B cell (primary cell): ENCODE measurements around the gene HS3ST6. TPM values are rescaled to one million over a fixed set of nuclear protein-coding genes. Genes with fewer than 3 reads are reported as not detected.
A peak's percentile ranks its signal among the peaks of the same experiment; 100 is the strongest.

Source experiments
- ATAC-seq: fragments of 200-7000 bp; cut with Tn5 transposase; one replicate; pipeline ENCODE4 v1.10.0; 2021; ENCODE audit warnings: low read depth, mild to moderate bottlenecking, moderate number of reproducible peaks, moderate library complexity
- CTCF ChIA-PET: fragments of 350-600 bp; sonication (Branson Sonifier 250); formaldehyde crosslinking; loops from one replicate; lab custom pipeline; 2021; ENCODE audit warnings: antibody characterized with exemption, inconsistent platforms; lab: Charles Lee
- POLR2A ChIA-PET: fragments of 350-600 bp; sonication (Branson Sonifier 250); formaldehyde crosslinking; loops from one replicate; lab custom pipeline; 2021; ENCODE audit warnings: antibody characterized with exemption; lab: Charles Lee
- DNase-seq: peaks from one replicate; pipeline ENCODE4 v3.0.0; 2013
- H2AFZ ChIP-seq: 2 replicates; pipeline ENCODE4 v1.6.1; 2012; ENCODE audit warnings: mild to moderate bottlenecking, low read depth, low read length; ENCODE audit not compliant: insufficient read depth, poor library complexity, severe bottlenecking
- H3K27ac ChIP-seq, 2 donors: 1 replicate in 1 of 2; 2 replicates in 1 of 2; pipeline ENCODE4 v1.5.1; 2012 to 2013; ENCODE audit warnings: low read length in 2 of 2, mild to moderate bottlenecking in 2 of 2, moderate library complexity in 1 of 2
- H3K27me3 ChIP-seq, 4 experiments: fragments of 200-600 bp in 1 of 4; sonication (generic) in 1 of 4; replicated peaks in 1 of 4; 1 replicate in 2 of 4; 2 replicates in 2 of 4; pipeline versions ENCODE4 v1.6.1 to v1.7.0; 2013 to 2016; ENCODE audit warnings: low read length in 3 of 4, mild to moderate bottlenecking in 2 of 4, mixed read lengths in 1 of 4, moderate library complexity in 1 of 4; ENCODE audit not compliant: insufficient read depth in 4 of 4, control insufficient read depth in 3 of 4; ENCODE audit errors: control extremely low read depth in 1 of 4
- H3K36me3 ChIP-seq, 2 experiments: replicated peaks in 1 of 2; 1 replicate in 1 of 2; 2 replicates in 1 of 2; pipeline versions ENCODE4 v1.6.1 to v1.7.1; 2013; ENCODE audit warnings: low read length in 1 of 2; ENCODE audit not compliant: insufficient read depth in 2 of 2, control insufficient read depth in 1 of 2; ENCODE audit errors: control extremely low read depth in 1 of 2, extremely low read depth in 1 of 2
- H3K4me1 ChIP-seq, 2 donors: fragments of 200-600 bp in 1 of 2; sonication (generic) in 1 of 2; 1 replicate in 1 of 2; 2 replicates in 1 of 2; pipeline versions ENCODE4 v1.5.1 to v1.6.1; 2013 to 2017; ENCODE audit warnings: low read length in 2 of 2; ENCODE audit not compliant: control insufficient read depth in 2 of 2, insufficient read depth in 2 of 2
- H3K4me2 ChIP-seq: replicated peaks from 2 replicates; pipeline ENCODE3; 2012; ENCODE audit warnings: mild to moderate bottlenecking, low read depth, low read length; ENCODE audit not compliant: poor library complexity, severe bottlenecking
- H3K4me3 ChIP-seq, 5 experiments: fragments of 200-600 bp in 1 of 5; sonication (generic) in 1 of 5; 1 replicate in 3 of 5; 2 replicates in 2 of 5; pipeline versions ENCODE4 v1.5.1 to v1.7.0; 2011 to 2016; ENCODE audit warnings: low read length in 4 of 5, mild to moderate bottlenecking in 4 of 5, low read depth in 2 of 5, control low read depth in 1 of 5, moderate library complexity in 1 of 5; ENCODE audit not compliant: insufficient read depth in 1 of 5; ENCODE audit errors: control extremely low read depth in 1 of 5, extremely low read depth in 1 of 5
- H3K79me2 ChIP-seq: fragments of 200-600 bp; sonication (generic); one replicate; pipeline ENCODE4 v1.6.0; 2016; ENCODE audit warnings: low read length; ENCODE audit not compliant: control insufficient read depth, insufficient read depth
- H3K9ac ChIP-seq: fragments of 200-600 bp; sonication (generic); 2 replicates; pipeline ENCODE4 v1.6.1; 2017; ENCODE audit warnings: mild to moderate bottlenecking, low read length, moderate library complexity
- H3K9me3 ChIP-seq, 3 donors: one replicate each; pipeline versions ENCODE4 v1.6.1 to v1.7.1; 2013; ENCODE audit warnings: low read length in 2 of 3; ENCODE audit not compliant: control insufficient read depth in 2 of 3, insufficient read depth in 1 of 3; ENCODE audit errors: control extremely low read depth in 1 of 3
- H4K20me1 ChIP-seq: 2 replicates; pipeline ENCODE4 v1.6.0; 2012; ENCODE audit warnings: mild to moderate bottlenecking, low read length; ENCODE audit not compliant: insufficient read depth, control insufficient read depth, poor library complexity, severe bottlenecking
- H3K27ac Mint-ChIP-seq: one replicate; pipeline ENCODE4 v1.8.0; 2021; ENCODE audit warnings: mixed read lengths
- H3K27me3 Mint-ChIP-seq: one replicate; pipeline ENCODE4 v1.8.0; 2021; ENCODE audit warnings: mixed read lengths
- H3K4me1 Mint-ChIP-seq: one replicate; pipeline ENCODE4 v1.8.0; 2021; ENCODE audit warnings: mixed read lengths
- H3K4me3 Mint-ChIP-seq: one replicate; pipeline ENCODE4 v1.8.0; 2021; ENCODE audit warnings: mixed read lengths
- H3K9me3 Mint-ChIP-seq: one replicate; pipeline ENCODE4 v1.8.0; 2022; ENCODE audit warnings: mixed read lengths; ENCODE audit not compliant: insufficient read depth
- CTCF ChIP-seq: fragments of 200-600 bp; IDR thresholded peaks from one replicate; pipeline ENCODE4 v1.8.0; 2022; ENCODE audit warnings: antibody characterized with exemption, mild to moderate bottlenecking
- EZH2 ChIP-seq: IDR thresholded peaks from 2 replicates; pipeline ENCODE4 v1.6.1; 2012; ENCODE audit warnings: borderline replicate concordance, low read depth, mild to moderate bottlenecking, moderate library complexity, low read length; ENCODE audit not compliant: insufficient read depth, poor library complexity, severe bottlenecking
- WGBS: methylation state at CpG from one replicate; pipeline ENCODE4 v1.1.5; 2013; ENCODE audit warnings: missing lambda C conversion rate; ENCODE audit not compliant: insufficient coverage; 5-methylcytosine and 5-hydroxymethylcytosine counted together
- intact Hi-C: fragments of 100-400 bp; cut with micrococcal nuclease; formaldehyde crosslinking; loops from one replicate; pipeline ENCODE4 v1.10.0; 2022
- polyA plus RNA-seq: library from polyadenylated mRNA; depleted of rRNA; stranded (reverse); fragments of >200 nt; gene quantifications from 2 replicates; pipeline ENCODE4 v1.2.3, GENCODE V29; 2012
- total RNA-seq, 2 donors: library from RNA; stranded (reverse); fragments of 120-200 nt in 1 of 2; gene quantifications; 1 replicate in 1 of 2; 2 replicates in 1 of 2; pipeline versions ENCODE4 v1.2.3 to v1.2.4, GENCODE V29; 2013 to 2022

HS3ST6 gene
- total and polyA plus RNA-seq, 2 donors (not counting 1 experiment from before 2014, with no cell fraction given): not detected

GRCh38 chr16:1945559-1946391 is 27.6 kb upstream of the HS3ST6 start:
- ChIA-PET POLR2A (interaction anchor here (0.6 kb wide), 1 partner anchor 411 kb away, joined by 3 read pairs; no protein-coding TSS in a partner anchor), CTCF (interaction anchor here (1.6 kb wide), 1 partner anchor 17 kb away, joined by 7 read pairs; no protein-coding TSS in a partner anchor)
- Histone ChIP-seq H3K4me2 (no peak overlapping the region), H3K9ac (no peak overlapping the region), H3K36me3 (no peaks in the 10 kb centered on the region), H3K4me1 (peaks cover 14 to 19% of the 10 kb centered on the region in 2 donors), H2AFZ (no peak overlapping the region), H4K20me1 (no peaks in the 10 kb centered on the region), H3K79me2 (no peaks in the 10 kb centered on the region), H3K27me3 (no peaks in the 10 kb centered on the region), H3K9me3 (no peaks in the 10 kb centered on the region), H3K4me3 (no peak overlapping the region), H3K27ac (no peak overlapping the region)
- H3K4me3 Mint-ChIP-seq: no peak overlapping the region
- intact Hi-C loops: loop anchor here (10.0 kb wide), 1 partner anchor 49 kb away; no protein-coding TSS in a partner anchor
- no peak for ATAC-seq
- no peak overlapping the region for H3K27ac Mint-ChIP-seq
- WGBS: 91% methylated on average over 16 of the region's 19 CpGs
- peaks cover 21% of the 10 kb centered on the region for H3K4me1 Mint-ChIP-seq
- no peaks in the 10 kb centered on the region for H3K27me3 Mint-ChIP-seq
- H3K9me3 Mint-ChIP-seq: no peaks in the 10 kb centered on the region
- no peak for DNase-seq
- no peak for TF ChIP-seq EZH2
- TF ChIP-seq CTCF: no peak

GRCh38 chr16:1944612-1945199 is 26.5 kb upstream of the HS3ST6 start:
- no peak overlapping the region for H3K4me2 ChIP-seq
- no peaks in the 10 kb centered on the region for H3K36me3 ChIP-seq
- CTCF ChIA-PET: interaction anchor here (1.6 kb wide), 1 partner anchor 16 kb away, joined by 7 read pairs; no protein-coding TSS in a partner anchor
- WGBS: 87% methylated on average over 12 of the region's 21 CpGs
- peaks cover 14 to 19% of the 10 kb centered on the region in 2 donors for H3K4me1 ChIP-seq
- Mint-ChIP-seq H3K27ac (no peak overlapping the region), H3K4me3 (peak overlapping the region; percentile 45), H3K4me1 (peaks cover 21% of the 10 kb centered on the region), H3K27me3 (no peaks in the 10 kb centered on the region), H3K9me3 (no peaks in the 10 kb centered on the region)
- TF ChIP-seq CTCF (no peak), EZH2 (no peak)
- POLR2A ChIA-PET: no interaction called here
- H4K20me1 ChIP-seq: no peaks in the 10 kb centered on the region
- H3K27ac ChIP-seq: no peak overlapping the region
- H3K4me3 ChIP-seq: no peak overlapping the region
- ATAC-seq (no peak), DNase-seq (no peak)
- no peak overlapping the region for H3K9ac ChIP-seq
- H2AFZ ChIP-seq: no peak overlapping the region
- H3K79me2 ChIP-seq: no peaks in the 10 kb centered on the region
- intact Hi-C loops: loop anchor here (10.0 kb wide), 1 partner anchor 50 kb away; no protein-coding TSS in a partner anchor
- no peaks in the 10 kb centered on the region for H3K27me3 ChIP-seq
- H3K9me3 ChIP-seq: no peaks in the 10 kb centered on the region
